Measurements from ENCODE around the gene HIF3A.
"Not testable (repeated sequence)": the region's sequence is repeated elsewhere in the genome, so short reads cannot be mapped to it uniquely, and the experiment has no call there.

The HIF3A gene

DNA sequence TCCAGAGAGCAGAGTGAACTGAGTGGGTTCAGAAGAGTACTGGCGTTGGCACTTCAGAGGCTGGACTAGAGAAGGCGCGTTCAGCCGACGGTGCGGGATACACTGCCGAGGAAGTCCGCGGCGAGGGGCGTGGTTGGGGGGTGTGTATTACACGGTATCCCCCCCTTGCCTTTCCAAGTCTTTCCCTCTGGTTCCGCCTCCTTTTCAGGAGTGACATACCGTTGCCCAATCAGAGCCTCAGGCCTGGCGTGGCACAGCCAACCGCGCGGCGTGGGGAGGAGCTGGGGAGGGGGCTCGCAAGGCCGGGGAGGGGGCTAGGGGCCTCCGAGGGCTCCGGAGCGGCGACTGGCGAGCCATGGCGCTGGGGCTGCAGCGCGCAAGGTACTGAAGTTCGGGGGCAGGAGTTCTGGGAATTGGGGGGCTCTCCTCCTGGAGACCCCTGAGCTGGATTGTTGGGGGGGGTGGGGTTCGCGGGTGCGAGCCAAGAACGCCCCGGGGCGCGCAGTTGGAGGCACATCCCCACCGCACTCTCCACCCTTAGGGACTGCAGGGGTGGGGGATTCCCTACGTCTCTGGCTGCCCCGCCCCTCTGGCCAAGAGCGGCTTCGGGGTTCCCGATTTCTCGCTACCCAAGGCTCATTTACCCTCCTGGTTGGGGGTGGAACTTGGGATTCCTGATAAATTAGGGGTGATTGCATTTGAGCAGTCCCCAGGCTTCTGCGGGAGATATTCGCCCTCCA is at the start of gene HIF3A:
Gene HIF3A, plus strand, starts transcription at position 321 of the 740 bp plus-strand sequence. Its CDS starts 35 bp downstream, at position 356.
- no peak for DNase-seq

GRCh38 chr19:46250076-46250735 is 46.6 kb upstream of the HIF3A start:
- DNase-seq, result no peak

- no peak for DNase-seq
Observed at GRCh38 chr19:46251416-46251815, 45.4 kb upstream of the HIF3A start.

GRCh38 chr19:46254776-46255175 is 42.1 kb upstream of the HIF3A start:
- DNase-seq, result no peak

- DNase-seq, result no peak
Observed at GRCh38 chr19:46256855-46257254, 40.0 kb upstream of the HIF3A start.

DNA sequence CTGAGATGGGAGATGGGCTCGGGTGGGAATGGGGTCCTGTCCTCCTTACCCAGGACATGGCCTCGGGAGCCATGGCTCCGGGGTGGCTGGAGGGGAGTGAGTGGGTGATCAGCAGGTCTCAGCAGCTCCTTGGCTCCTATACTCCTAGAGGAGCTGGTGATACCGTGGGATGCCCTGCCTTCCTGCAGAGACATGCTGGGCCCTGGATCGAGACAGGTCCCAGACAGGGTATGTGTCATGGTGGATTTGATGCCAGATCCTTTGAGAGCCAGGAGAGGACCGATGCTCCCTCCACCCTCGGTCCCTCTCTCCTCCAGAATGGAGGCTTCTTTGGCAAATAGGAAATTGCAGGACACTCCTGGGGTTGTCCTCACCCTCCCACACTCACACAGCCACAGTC is 35.3 kb upstream of the HIF3A start:
- not testable (repeated sequence) for DNase-seq

DNA sequence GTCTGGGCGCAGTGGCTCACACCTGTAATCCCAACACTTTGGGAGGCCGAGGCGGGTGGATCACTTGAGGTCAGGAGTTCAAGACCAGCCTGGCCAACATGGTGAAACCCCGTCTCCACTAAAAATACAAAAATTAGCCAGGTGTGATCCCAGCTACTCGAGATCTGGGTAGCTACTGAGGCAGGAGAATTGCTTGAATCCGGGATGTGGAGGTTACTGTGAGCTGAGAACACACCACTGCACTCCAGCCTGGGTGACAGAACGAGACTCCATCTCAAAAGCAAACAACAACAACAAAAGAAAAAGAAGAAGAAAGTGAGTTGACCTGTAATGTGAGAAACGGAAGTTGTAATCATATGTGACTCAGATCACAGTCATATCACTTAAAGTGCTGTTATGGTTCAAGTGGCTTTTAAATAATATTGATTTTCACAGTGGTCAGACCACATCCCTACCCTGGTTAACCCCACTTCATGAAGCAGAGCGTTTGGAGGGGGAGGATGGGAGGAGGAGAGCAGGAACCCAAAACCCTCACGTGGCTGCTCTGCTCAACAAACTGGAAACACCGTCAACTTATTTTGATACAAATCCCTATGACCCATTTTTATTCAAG is 34.1 kb upstream of the HIF3A start:
- DNase-seq, result peak; percentile 20

- not testable (repeated sequence) for DNase-seq
Observed at GRCh38 chr19:46264801-46265200, 32.0 kb upstream of the HIF3A start.

DNA sequence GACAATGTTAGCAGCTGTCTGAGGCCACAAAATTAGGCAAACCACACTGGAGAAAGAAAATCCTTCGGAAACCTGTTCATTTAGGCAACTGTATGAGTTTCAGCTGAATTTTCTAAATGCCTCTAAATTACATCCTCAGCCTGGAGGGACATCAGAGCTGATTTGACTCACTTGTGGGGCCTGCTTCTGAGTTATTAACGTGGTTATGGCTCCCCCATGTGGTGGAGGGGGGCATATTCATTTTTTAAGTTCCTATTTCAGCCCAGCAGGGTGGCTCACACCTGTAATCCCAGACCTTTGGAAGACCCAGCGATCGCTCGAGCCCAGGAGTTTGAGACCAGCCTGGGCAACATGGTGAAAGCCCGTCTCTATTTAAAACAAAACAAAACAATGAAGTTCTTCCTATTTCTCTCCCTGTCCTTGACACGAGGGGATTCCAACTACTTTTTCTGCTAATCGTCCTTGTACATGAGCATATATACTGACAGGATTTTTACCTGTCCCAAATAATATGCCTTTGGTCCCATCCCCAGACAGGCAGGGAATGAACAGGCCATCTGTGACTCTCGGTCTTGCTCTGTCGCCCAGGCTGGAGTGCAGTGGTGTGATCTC is 31.5 kb upstream of the HIF3A start:
- DNase-seq, result peak; percentile 51

DNA sequence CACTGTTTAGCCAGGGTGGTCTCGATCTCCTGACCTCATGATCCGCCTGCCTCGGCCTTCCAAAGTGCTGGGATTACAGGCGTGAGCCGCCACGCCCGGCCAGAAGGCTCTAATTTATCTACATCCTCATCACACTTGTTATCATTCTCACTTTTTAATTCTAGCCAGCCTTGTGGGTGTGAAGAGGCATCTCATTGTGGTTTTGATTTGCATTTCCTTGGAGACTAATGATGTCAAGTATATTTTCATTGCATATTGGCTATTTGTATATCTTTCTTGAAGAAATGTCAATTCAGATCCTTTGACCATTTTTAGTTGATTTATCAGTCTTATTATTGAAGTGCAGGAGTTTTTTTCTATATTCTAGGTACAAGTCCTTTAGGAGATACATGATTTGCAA is 27.7 kb upstream of the HIF3A start:
- DNase-seq, result no peak

DNA sequence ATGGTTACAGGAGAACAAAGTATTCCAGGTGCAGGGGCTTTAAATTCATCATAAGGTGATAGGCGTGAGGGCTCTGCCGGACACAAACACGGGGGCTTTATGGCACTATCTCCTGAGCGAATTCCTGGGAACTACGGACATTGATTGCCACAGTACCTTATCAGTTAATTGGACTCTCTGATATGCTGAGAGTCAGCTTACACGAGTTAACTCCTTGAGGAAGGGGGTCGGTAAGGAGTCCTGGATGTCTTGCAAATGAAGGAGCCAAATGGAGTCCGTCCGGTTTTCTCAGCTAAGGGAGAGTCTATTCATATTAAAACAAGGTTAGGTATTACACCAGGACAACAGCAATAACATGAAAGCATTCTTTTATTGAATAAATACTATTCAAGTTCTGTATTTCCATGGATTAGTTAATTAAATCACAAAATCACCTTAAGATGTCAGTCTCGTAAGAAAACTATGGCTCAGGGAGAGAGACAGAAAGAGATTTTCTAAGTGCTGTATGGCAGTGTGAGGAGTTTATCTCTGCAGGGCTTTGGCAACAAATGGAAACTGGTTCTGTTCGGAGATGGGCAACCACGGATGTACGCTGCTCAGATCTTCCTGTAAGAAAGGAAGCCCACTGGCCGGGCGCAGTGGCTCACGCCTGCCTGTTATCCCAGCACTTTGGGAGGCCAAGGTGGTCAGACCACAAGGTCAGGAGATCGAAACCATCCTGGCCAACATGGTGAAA is 26.2 kb upstream of the HIF3A start:
- no peak for DNase-seq

GRCh38 chr19:46271481-46272197 is 25.2 kb upstream of the HIF3A start:
- DNase-seq, result no peak

DNA sequence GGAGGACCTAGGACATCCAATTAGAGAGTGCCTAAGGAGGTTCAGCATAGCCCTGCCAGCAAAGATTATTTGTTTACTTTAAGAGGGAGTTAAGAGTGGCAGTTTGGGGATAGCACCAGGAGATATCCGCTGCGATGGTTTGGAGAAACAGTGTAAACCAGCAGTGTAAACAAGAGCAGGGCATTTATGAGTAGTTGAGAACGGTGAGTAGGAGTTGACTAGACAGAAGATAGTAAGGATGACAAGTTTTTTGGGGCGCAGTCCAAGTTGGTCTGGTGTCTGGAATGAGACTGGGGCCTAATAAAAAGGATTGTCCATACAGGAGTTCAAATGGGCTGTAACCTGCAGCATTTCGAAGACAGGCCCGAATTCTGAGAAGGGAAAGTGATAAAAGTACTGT is 22.9 kb upstream of the HIF3A start:
- not testable (repeated sequence) for DNase-seq

DNA sequence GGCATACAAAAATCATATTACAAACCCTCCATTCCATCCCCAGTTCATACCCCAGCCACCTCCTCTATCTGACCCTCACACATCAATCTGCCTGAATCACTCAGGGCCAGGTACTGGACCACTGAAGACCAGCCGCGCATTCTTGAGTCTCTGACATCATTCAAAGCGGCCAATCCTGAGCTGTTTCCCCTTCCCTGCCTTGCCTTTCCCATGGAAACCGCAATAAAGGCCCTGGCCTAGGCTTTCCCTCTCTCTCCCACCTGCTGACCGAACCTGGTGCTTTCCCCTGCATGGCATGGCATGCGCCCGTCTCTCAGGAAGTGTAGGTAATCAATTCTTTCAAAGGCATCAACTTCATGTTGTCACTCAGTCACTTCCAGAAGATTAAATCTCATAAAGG is 17.7 kb upstream of the HIF3A start:
- DNase-seq, result no peak

GRCh38 chr19:46283771-46284170 is 13.1 kb upstream of the HIF3A start:
- DNase-seq, result no peak

- DNase-seq, result no peak
Observed at GRCh38 chr19:46284635-46285034, 12.2 kb upstream of the HIF3A start.

GRCh38 chr19:46287585-46287984 is 9.3 kb upstream of the HIF3A start:
- DNase-seq, result no peak

GRCh38 chr19:46288896-46289588 is 7.8 kb upstream of the HIF3A start:
- no peak for DNase-seq

DNA sequence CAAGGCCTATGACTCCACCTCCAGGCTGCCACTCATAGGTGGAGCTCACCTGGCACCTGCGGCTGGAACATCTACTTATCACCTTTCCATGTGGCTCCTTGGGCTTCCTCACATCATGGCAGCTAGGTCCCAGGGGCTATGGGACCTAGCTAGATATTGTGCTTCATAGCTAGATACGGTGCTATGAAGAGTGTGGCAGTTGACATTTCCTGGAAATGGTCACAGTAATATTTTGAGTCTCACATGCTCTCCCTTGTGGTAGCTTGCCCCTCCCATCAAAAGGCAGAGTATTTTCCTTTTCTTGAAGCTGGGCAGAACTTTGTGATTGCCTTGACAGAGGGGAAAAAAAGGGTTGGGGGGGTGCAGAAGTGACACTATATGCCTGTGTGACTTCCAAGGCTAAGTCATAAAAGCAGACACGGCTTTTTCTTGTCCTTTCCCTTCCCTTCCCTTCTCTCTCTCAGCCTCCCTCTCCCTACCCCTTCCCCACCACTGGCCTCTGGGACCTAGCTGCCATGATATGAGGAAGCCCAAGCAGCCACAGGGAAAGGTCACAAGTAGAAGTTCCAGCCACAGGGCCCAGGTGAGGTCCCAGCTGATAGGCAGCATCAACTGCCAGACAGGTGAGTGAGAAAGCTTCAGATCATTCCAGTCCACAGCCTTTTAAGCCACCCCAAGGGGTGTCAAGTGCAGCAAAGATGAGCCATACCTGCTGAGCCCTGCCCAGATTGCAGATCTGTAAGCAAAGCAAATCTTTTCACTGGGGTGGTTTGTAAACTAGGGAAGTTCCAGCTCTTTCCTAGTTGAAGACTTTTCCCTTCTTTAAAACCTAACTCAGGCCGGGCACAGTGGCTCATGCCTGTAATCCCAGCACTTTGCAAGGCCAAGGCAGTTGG is 6.9 kb upstream of the HIF3A start:
- no peak for DNase-seq

- no peak for DNase-seq
Observed at GRCh38 chr19:46291829-46292228, 5.0 kb upstream of the HIF3A start.

DNA sequence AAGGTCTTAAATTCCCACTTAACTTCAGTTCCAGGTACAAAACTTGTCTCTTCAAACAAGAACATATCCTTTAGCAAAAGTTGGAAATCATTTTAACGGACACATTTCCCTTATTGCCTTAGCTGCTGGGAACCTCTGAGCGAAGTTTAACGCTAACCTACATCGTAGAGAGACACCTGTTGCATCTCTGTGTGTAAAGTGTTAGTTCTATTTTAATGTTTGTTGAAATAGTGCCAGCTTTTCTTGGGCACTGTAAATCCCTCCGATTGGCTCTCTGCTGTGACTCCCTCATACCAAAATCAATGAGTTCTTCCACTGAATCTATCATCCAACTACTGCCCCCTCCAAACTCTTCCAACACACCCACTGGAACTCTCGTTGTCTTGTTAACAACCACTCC is 2.3 kb upstream of the HIF3A start:
- DNase-seq, result no peak

Measured in stimulated activated CD4-positive, alpha-beta T cell treated with anti-CD3 and anti-CD28 coated beads, Interleukin-12 subunit alpha, Interleukin-12 subunit beta, amount 100 ng/mL, for 4 hours (primary cell).